ENCODE data around the gene PIP4K2A.

Gene PIP4K2A

DNA sequence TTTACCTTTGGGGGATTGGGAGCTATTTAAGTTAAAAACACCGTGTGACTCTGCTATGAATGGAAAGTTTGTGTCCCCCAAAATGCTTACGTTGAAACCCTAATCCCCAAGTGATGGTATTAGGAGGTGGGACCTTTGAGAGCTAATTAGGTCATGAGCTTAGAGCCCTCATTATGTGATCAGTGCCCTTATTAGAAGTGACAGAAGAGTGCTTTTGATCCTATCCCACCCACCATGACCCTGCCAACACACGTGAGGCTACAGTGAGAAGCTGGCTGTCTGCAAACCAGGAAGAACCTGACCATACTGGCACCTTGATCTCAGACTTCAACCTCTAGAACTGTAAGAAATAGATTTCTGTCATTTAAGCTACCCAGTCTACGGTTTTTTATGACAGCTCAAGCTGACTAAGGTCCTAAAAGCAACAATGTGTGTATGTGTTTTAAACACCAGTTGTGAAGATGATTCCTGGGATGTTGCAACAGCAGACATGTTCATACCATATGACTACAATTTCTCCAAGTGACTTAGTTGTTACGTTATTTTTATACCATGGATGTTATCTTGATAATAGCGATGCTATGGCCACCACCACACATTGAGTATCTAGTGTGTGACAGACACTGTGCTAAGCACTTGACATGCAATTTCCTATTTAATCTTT lies 124.4 kb downstream of the PIP4K2A start:
- DNase-seq, result no peak

DNA sequence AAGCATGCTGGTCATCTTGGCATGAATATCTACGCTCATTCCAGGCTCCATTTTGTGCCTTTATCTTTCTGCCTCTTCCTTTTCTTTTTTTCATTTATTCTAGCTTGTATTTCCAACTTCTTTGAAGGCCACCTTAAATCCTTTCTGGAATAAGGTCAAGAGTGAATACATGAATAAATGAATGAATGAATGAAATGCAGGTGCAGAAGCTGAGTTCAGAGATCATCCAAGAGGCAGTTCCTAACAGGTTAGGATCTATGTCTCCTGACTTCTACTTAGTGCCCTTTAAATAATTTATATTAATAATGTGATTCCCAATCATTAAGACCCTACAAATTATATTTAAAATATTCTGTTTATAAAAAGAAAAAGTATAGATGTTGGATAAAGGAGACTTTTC lies 125.9 kb downstream of the PIP4K2A start:
- DNase-seq, result no peak

DNA sequence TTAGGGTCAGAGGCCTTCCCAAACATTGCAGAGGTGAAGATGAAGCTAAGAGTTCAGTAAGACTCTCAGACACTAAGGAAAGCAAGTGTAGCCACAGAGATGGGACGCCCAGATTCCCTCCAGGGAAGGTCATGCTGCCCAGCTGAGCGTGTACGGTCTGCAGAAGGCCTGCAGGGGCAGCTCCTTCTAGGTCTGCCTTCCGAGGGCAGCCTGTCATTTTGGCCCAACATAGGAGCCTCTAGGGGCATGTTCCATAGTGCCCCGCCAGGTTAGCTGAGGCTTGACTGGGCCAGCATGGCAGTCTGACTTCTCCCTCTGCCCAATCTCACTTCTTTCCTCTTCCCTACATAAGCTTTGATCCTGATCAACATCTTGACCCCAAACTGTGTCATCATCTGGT lies 130.7 kb downstream of the PIP4K2A start:
- no peak for DNase-seq

DNA sequence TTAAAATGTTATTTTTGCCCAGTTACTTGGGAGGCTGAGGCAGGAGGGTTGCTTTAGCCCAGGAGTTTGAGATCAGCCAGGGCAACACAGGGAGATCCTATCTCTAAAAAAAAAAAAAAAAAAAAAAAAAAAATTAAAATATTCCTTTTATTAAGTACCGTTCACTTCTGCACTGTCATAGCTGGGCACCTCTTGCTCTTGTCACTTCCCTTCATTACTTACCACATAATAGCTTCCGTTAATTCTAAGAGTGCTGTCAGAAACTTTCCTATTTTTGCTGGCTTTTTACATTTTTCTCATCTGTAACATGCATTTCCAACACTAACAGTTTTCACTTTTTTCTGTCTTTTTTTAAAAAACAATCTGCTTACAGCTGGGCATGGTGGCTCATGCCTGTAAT lies 132.9 kb downstream of the PIP4K2A start:
- no peak for DNase-seq

DNA sequence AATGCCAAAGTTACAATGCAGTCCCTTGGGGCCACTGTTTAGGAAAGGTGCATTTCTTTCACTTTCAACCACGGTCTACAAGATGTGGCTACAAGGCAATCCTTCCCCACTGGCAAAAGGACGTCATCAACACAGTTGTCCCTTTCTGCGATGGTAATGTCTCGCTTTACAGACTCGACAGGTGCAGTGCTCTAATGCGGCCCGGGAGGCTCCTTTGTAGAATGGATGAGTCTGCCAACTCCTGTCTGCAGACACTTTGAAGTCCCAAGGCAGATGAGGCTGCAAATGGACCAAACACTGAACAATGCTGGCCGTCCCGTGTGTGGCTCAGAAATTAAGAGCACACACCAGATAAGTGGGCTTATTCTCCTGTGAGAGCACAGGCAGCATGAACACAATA lies 133.7 kb downstream of the PIP4K2A start:
- DNase-seq, result no peak

DNA sequence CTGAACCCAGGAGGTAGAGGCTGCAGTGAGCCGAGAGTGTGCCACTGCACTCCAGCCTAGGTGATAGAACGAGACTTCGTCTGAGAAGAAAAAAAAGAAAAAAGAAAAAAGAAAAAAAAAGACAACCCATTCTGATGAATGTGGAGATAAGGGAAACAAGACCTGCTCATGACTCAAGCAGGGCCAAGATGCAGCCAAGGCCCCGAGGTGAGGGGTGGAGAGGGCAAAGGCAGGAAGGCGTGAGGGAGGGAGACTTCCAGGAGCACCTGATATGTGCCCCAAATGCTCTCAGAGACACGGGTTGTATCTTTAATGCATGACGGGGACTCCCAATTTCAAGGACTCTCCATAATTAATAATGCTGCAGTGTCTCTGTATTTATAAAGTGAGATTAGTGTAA lies 134.6 kb downstream of the PIP4K2A start:
- no peak for DNase-seq

DNA sequence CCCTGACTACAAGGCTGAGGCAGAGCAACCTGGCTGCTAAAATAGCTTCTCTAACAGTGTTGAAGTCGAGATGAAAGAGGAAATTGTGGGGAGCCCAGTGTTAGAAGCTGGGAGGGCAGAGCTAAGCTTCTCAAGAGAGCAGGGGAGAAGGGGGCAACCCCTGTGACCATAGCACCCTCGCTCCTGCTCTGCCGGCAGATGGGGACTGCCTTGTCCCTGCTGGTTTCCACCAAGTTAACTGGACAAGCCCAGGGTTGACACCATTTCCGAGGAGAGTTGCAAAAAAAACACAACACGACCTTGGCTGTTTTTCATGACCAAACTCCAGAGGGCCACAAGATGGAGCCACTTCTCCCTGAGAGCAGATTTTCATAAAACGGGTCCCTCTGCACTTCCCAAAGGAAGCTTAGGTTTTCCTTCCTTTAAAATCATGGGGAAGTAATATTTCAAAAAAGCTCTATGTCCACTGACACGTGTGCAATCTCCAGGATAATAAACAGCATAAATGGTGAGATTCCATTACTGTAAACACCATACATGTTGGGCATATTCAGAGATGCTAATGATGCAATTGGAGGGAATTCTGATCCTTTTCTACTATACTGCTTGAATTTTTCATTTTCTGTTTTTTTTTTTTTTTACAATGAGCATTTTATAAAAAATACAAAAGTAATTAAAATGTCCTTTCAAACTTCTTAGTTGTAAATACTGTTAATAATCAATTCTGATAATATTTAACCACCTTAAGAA lies 140.4 kb downstream of the PIP4K2A start:
- DNase-seq, result no peak

DNA sequence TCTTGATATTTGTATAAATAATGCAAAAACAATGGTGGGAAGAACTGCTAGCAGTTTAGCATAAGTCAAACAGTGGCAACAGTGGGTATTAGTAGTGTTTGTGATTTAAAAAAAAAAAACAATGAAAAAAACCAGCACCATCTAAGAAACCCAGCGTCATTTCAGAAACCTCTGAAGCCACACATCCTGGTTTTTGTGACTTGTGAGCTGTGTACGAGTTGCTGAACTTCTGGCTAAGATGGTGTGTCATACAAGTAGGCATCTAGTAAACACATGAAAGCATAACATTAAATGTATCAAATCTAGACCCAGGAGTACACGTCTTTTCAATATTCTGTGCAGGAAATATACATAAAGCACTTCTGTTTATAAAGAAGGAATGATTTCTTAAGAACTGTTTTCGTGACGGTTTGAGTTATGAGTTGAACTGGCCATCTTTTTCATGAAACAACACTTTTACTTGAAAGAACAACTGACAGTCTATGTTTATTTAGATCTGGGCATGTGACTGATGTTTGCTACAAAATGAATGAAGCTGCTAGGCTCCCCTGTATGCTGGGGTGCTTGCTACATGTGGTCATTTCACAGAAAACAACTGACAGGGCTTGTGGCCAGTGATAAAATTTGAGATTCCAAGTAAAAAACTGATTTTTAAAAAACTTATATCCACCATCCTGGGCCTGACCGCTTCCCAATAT lies 143.5 kb downstream of the PIP4K2A start:
- DNase-seq, result no peak

DNA sequence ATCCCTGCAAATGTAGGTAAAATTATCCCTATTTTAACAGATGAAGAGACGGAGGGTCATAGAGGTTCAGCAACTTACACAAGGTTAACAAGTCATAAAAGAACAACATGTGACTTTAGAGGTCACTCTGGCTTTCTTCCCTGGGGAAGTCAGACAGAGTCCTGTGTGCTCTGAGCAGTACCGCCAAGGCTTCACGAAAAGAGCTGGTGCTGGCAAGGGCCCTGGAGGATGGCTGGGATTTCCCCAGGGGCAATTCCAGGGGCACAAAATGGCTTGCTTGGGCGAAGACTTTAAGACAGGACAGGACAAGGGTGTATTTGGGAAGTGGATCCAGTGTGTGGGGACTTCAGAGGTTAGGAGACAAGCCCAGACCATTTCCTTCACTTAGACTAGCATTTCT lies 144.1 kb downstream of the PIP4K2A start:
- DNase-seq, result no peak

DNA sequence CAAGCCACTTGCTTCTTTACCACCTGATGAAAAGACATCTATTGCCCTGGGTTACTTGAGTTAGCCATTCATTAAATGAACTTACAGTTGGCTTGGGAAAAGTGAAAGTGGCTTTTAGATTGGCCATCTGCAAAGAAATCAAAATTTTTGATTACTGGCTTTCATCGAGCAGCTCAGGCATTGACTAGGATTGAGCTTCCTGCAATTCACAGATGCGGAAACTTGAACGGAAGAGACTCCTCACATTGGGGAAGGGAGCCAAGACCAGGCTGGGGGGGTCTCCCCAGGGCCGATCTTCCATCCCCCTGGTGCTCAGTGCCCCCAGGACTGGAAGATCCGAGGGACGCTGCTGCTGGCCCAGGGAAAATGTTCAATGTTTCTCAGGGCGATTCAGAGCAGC lies 145.4 kb downstream of the PIP4K2A start:
- DNase-seq, result no peak

DNA sequence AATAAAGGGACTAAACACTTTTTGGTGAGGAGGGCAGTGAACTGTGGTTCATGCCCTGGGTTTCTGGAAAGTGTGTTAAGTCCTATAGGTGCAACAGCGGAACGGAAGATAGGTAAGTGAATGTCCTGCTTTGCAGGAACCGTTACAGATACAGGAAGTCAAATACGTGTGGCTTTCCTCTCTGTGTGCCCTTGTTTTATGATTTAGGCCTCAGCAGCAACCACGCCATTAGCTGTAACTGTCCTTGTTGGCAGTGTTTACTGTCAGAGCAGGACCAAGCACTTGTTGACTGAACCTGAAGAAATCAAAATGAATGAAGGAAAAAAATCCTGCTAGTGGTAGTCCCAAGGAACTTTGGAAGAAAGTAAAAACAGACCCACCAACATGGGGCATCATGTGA lies 150.3 kb downstream of the PIP4K2A start:
- DNase-seq, result no peak

DNA sequence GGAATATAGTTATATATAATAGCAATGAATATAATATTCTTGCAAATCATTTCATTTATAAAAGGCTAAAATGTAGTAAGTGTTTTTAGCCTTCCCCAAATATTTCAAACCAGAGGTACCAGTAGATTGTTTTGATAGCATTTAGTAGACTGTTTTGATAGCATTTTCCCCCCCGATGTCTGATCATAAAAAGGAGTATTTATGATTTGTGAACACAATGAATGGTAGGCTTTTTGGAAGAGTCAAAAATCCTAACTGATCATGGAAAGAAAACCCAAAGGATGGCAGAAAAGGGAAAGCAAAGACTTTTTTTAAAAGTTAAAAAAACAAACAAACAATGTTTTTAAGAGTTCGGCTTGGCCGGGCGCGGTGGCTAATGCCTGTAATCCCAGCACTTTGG lies 152.5 kb downstream of the PIP4K2A start:
- no peak for DNase-seq

DNA sequence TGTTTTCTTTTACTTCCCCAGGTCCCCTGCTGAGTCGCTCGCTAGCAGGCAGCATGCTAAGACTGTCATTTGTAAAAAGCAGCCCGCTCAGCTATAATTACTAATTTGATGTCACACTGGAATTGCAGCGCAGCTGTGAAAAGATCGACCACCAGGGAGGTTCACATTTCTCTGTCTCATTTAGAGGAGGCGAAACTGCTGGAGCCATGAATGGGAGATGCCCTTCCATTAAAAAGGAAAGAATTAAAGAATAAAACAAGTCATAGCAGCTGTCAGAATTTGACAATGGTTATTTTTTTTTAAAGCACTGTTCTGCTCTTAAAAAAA lies 153.5 kb downstream of the PIP4K2A start:
- no peak for DNase-seq

DNA sequence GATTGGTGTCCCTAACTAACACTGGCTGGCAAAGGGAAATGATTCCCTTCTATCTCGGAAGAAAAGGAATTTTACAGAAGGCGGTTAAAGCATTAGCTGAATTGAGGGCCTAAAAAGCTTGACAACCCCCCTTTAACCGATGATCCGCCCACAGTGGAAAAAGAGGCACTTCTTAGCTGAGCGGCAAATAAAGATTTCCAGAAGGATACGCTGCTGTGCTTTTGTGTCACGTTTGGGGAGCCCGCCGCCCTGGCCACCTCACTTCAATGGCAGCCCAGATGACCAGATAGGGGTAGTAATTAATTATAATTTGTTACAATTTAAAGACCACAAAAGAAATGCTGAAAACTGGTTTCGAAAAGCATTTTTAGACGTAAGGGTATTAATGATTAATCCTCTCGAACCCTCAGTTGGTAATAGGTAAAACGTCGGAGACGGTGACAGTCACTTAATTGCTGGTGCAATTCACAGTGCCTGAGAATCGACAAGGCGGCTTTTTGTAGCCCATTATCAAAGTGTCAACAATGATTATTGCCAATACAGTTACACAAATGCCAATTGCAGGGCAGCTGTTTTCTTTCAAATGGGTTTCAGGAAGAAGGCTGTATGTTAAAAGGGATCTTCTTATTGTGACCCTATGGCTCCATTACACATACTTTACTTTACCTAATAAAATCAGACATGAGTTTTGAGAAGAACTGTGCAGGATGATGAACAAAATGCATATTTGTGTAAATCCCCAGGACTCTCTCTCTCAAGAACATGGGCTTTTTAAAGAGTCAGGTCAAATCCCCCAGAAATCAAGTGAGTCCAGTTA lies 154.1 kb downstream of the PIP4K2A start:
- no peak for DNase-seq

DNA sequence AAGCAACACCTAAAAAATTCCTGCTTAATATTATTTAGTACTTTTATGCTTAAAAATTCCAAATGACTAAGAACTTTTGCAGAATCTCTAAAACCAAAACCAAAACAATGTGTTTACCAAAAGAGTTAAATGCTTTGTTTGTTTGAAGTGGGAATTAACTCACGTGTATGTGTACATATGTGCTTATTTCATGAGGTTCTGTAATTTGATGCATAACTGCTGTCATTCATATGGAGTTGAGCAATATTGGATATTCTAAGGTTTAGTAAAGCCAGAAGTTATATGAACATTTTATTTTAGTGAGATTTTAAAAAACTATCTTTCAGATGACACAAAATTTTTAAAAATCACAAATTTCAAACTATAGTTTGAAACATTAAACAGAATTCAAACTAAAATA lies 157.1 kb downstream of the PIP4K2A start:
- no peak for DNase-seq

DNA sequence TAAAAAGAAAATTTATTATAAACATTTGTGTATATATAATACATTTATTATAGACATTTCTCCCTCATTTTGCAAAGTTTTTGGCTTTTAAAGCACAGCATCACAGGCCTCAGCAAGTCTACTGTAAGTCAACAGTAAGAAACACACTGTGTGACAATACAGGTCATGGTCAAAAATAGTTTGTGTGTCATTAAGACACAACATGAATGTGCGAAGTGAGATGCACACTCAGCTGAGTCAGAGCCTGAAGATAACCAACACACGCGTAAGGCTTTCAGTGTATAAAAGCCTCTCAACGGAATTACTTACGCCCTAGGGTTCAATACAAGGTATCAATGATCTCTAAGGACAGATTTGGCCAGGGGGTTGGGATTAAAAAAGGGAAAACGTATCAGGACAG lies 157.6 kb downstream of the PIP4K2A start:
- no peak for DNase-seq

DNA sequence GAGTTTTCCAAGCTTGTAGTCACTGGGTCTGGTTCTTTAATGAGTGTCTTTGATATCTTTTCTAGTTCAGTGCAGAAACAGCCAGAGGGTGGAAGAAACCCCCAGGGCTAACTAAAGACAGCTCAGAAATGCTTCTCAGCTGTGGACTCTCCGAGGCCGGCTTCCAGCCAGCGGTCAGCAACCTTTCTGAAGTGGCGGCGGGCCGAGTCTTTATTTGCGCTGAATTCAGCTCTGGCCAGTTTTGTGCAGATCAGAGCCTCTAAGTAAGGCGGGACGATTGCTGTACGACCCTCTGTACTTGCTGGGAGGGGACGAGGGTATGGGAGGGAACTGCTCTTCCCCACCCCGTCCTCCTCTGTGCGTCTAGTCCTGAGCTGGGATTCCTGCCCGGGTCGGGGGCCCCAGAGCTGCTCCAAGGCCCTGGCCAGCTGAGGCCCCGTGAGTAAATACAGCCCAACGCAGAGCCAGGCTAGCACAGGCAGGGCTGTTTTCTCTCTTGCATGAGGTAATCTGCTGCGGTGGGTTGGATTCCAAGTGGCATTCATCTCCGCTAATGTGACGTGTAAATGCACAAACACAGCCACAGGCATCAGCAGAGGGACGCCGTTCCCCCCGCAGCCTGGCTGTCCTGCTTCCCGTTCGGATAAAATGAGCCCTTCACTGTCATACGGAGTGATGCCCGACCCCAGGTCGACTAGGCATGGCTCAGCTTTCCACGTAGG lies 159.8 kb downstream of the PIP4K2A start:
- DNase-seq, result no peak

DNA sequence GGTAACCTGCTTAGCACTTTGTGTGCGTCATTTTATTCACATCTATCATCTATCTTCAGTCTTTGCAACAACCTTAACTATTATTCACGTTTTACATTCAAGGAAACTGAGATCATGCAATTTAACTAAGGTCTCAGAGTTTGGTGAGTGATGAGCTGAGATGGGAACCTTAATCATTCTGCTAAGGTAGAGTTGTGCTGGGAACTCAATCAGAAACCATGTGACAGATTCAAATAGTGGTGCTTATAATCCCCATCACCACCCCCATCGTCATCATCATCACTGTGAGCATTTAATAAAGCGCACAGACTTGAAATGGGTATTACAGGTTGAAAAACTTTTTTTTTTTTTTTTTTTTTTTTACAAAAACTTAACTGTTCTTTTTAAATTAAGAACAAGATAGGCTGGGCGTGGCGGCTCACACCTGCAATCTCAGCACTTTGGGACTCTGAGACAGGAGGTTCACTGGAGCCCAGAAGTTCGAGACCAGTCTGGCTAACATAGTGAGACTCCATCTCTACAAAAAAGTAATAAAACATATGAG lies 160.9 kb downstream of the PIP4K2A start:
- no peak for DNase-seq

DNA sequence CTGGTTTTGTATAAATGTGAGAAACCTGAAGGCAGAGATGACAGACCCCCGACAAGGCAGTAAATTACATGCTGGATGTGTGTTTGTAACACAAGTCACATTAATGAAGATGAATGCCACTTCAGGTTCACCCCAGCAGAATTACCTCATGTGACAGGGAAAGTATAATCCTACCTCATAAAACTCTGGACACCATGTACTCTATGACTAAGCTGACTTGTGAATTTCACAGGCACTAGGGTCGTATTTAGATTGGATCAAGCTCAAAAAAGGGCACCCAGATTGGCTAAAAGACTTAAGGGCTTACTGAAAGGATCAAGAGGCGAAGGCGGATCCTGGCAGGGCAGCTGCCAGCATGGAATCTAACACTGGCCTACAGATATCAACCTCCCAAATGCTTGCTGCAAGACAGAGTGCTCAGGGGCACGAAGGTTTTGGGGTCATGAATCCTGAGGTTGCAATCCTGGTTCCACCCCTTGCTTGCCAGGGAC lies 161.4 kb downstream of the PIP4K2A start:
- no peak for DNase-seq

DNA sequence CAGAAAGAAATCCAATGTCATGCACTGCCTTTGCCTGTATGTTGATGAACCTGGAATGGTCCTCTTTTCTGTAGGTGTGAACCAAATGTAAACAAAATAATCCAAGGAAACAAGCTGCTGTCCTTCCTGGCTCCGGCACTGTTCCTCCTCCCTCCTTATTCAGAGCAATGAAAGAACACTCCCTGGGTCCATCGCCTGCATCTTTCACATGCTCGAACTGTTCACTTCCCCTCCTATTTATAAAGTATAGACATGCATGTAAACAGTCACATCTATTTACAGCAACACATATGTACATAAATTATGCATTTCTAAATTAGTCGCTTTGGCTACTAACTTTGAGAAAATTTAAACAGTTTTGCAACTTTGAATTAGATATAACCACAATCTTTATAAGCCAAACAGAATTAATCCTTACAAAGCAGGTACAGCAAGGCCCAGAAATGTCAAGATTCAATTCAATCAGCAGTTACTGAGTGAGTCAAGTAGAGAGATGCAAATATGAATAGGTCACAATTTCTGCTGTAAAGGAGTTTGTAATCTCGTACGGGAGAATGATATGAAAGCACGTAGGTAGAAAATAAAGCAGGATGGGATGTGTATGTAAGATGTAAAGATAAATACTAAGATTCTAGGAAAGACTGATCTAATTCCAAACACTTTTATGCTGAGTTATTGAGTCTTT lies 162.6 kb downstream of the PIP4K2A start:
- DNase-seq, result no peak

DNA sequence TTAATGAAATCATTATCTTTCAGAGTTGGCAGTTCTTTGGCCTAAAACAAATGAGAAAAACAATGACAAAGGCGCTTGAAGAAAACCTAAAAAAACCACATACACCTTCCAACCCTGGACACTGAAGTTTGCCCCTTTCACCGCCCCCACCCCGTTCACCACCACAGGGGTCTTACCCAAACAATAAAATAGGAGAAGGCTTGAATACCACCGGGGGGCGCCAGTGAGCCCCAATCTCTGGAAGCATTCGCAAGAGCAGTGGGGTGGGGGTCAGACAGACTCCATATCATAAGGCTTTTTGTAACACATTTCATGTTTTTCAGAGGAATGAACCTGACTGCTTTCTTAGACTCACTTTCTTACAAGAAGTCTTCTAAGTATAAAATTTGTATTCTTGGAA lies 163.6 kb downstream of the PIP4K2A start:
- DNase-seq, result peak; percentile 89

DNA sequence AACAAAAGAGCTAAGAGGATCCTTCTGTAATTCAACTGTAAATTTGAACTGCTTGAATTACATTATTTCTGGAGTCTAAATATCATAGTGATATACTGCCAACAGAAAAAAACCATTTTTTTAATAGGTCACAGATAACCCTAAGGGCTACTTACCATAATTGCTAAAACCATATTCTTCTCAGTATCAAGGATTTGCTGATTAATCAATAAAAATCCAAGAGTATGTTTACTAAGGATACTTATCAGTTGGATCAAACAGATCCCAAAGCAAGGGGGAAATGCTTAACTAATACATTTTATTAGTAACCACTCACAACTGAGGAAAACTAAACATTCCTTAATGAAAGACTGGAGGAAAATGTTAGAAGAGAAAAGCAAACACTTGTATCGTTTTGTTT lies 166.0 kb downstream of the PIP4K2A start:
- DNase-seq, result no peak
